SK-N-SH treated with all-trans-retinoic acid at 6 μM for 48 hours (cell line): ENCODE measurements around the gene THTPA.

Experiments
- ATAC-seq: fragments of 200-7000 bp; cut with Tn5 transposase; 3 replicates; pipeline ENCODE4 v1.9.1; 2020; ENCODE audit warnings: mild to moderate bottlenecking, moderate library complexity
- BACH2 ChIP-seq: fragments of 250-450 bp; sonication (Bioruptor Pico); IDR thresholded peaks from 2 replicates; pipeline ENCODE4 v1.9.0; 2021; ENCODE audit warnings: mild to moderate bottlenecking, borderline replicate concordance
- CSDC2 ChIP-seq: fragments of 250-450 bp; sonication (Bioruptor Pico); IDR thresholded peaks from 2 replicates; pipeline ENCODE4 v1.5.0; 2020; ENCODE audit warnings: mild to moderate bottlenecking, moderate library complexity
- ESRRG ChIP-seq: fragments of 250-450 bp; sonication (Bioruptor Pico); IDR thresholded peaks from 2 replicates; pipeline ENCODE4 v1.6.1; 2021; ENCODE audit warnings: mild to moderate bottlenecking
- GLIS3 ChIP-seq: fragments of 250-450 bp; sonication (Bioruptor Pico); IDR thresholded peaks from 2 replicates; pipeline ENCODE4 v1.5.0; 2020; ENCODE audit warnings: mild to moderate bottlenecking, moderate library complexity
- ISL1 ChIP-seq: fragments of 250-450 bp; sonication (Bioruptor Pico); IDR thresholded peaks from 2 replicates; pipeline ENCODE4 v2.1.2; 2022; ENCODE audit warnings: mild to moderate bottlenecking, moderate library complexity
- PPARA ChIP-seq: fragments of 250-450 bp; sonication (Bioruptor Pico); IDR thresholded peaks from 2 replicates; pipeline ENCODE4 v1.5.0; 2020; ENCODE audit warnings: mild to moderate bottlenecking, borderline replicate concordance
- TOX ChIP-seq: fragments of 250-450 bp; sonication (Bioruptor Pico); IDR thresholded peaks from 2 replicates; pipeline ENCODE4 v1.8.0; 2021; ENCODE audit warnings: mild to moderate bottlenecking, moderate library complexity, borderline replicate concordance
- ZC3H10 ChIP-seq: fragments of 250-450 bp; sonication (Bioruptor Pico); IDR thresholded peaks from 2 replicates; pipeline ENCODE4 v1.5.1; 2021; ENCODE audit warnings: mild to moderate bottlenecking, moderate library complexity
- ZFP3 ChIP-seq: fragments of 250-450 bp; sonication (Bioruptor Pico); IDR thresholded peaks from 2 replicates; pipeline ENCODE4 v1.5.0; 2020; ENCODE audit warnings: mild to moderate bottlenecking, moderate library complexity
- ZNF70 ChIP-seq: fragments of 450-650 bp; formaldehyde crosslinking; IDR thresholded peaks from 2 replicates; pipeline ENCODE4 v1.5.0; 2020; ENCODE audit warnings: mild to moderate bottlenecking, moderate library complexity
- ZNF8 ChIP-seq: fragments of 450-650 bp; formaldehyde crosslinking; IDR thresholded peaks from 2 replicates; pipeline ENCODE4 v1.5.0; 2020; ENCODE audit warnings: mild to moderate bottlenecking, moderate library complexity
- TF ChIP-seq, protein P1 (sequence below): fragments of 250-450 bp; sonication (Bioruptor Pico); IDR thresholded peaks from 2 replicates; pipeline ENCODE4 v1.5.0; 2020; ENCODE audit warnings: mild to moderate bottlenecking, moderate library complexity
- TF ChIP-seq, protein P2 (sequence below): fragments of 250-450 bp; sonication (Bioruptor Pico); IDR thresholded peaks from 2 replicates; pipeline ENCODE4 v1.5.1; 2020; ENCODE audit warnings: low read depth, mild to moderate bottlenecking, moderate library complexity
- TF ChIP-seq, protein P3 (sequence below): fragments of 250-450 bp; sonication (Bioruptor Pico); IDR thresholded peaks from 2 replicates; pipeline ENCODE4 v1.8.0; 2020; ENCODE audit warnings: mild to moderate bottlenecking, moderate library complexity, borderline replicate concordance
- TF ChIP-seq, protein P4 (sequence below): fragments of 250-450 bp; sonication (Bioruptor Pico); IDR thresholded peaks from 2 replicates; pipeline ENCODE4 v1.5.1; 2021; ENCODE audit warnings: mild to moderate bottlenecking, moderate library complexity
- TF ChIP-seq, protein P5 (sequence below): fragments of 250-450 bp; sonication (Bioruptor Pico); IDR thresholded peaks from 2 replicates; pipeline ENCODE4 v1.8.0; 2021; ENCODE audit warnings: low read depth, mild to moderate bottlenecking, moderate library complexity, borderline replicate concordance

The THTPA gene

DNA sequence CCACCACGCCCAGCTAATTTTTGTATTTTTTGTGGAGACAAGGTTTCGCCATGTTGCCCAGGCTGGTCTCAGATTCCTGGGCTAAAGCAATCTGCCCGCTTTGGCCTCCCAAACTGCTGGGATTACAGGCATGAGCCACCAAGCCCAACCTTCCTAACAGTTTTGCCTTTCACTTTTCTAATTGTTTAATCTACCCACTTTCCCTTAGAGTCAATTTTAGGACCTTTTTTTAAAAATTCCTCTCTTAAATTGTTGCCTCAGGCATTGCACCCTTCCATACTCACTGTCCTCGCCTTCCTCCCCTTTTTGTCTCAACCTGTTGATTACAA lies 16.0 kb upstream of the THTPA start:
- ATAC-seq: no peak

DNA sequence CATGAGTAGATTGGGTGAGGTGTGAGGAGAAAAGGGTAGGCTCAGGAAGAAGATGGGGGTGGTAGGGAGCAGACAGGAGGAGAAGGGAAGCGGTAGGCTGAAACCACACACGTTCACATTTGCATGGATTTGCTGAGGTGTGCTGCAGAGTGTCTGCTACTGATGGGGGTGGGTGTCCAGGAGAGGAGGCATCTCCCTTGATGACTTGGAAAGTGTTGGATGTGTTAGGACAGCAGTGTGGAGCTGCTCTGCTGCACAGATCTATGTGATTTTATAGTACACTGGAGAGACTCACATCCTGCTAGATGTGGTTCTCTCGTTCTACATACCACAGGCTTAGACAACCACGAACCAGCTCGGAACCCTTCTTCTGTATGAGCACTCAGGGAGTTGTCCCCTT lies 13.8 kb upstream of the THTPA start:
- TF ChIP-seq ZNF70 (CRISPR knock-in tag) (no peak), ZFP3 (CRISPR knock-in tag) (no peak), GLIS3 (no peak), BACH2 (CRISPR knock-in tag) (no peak), ZNF8 (CRISPR knock-in tag) (no peak), PPARA (CRISPR knock-in tag) (no peak), ESRRG (CRISPR knock-in tag) (no peak)
- TF ChIP-seq, protein P1, sequence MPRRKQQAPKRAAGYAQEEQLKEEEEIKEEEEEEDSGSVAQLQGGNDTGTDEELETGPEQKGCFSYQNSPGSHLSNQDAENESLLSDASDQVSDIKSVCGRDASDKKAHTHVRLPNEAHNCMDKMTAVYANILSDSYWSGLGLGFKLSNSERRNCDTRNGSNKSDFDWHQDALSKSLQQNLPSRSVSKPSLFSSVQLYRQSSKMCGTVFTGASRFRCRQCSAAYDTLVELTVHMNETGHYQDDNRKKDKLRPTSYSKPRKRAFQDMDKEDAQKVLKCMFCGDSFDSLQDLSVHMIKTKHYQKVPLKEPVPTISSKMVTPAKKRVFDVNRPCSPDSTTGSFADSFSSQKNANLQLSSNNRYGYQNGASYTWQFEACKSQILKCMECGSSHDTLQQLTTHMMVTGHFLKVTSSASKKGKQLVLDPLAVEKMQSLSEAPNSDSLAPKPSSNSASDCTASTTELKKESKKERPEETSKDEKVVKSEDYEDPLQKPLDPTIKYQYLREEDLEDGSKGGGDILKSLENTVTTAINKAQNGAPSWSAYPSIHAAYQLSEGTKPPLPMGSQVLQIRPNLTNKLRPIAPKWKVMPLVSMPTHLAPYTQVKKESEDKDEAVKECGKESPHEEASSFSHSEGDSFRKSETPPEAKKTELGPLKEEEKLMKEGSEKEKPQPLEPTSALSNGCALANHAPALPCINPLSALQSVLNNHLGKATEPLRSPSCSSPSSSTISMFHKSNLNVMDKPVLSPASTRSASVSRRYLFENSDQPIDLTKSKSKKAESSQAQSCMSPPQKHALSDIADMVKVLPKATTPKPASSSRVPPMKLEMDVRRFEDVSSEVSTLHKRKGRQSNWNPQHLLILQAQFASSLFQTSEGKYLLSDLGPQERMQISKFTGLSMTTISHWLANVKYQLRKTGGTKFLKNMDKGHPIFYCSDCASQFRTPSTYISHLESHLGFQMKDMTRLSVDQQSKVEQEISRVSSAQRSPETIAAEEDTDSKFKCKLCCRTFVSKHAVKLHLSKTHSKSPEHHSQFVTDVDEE (CRISPR knock-in tag): no peak
- TF ChIP-seq, protein P2, sequence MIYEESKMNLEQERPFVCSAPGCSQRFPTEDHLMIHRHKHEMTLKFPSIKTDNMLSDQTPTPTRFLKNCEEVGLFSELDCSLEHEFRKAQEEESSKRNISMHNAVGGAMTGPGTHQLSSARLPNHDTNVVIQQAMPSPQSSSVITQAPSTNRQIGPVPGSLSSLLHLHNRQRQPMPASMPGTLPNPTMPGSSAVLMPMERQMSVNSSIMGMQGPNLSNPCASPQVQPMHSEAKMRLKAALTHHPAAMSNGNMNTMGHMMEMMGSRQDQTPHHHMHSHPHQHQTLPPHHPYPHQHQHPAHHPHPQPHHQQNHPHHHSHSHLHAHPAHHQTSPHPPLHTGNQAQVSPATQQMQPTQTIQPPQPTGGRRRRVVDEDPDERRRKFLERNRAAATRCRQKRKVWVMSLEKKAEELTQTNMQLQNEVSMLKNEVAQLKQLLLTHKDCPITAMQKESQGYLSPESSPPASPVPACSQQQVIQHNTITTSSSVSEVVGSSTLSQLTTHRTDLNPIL (CRISPR knock-in tag): no peak
- TF ChIP-seq, protein P3, sequence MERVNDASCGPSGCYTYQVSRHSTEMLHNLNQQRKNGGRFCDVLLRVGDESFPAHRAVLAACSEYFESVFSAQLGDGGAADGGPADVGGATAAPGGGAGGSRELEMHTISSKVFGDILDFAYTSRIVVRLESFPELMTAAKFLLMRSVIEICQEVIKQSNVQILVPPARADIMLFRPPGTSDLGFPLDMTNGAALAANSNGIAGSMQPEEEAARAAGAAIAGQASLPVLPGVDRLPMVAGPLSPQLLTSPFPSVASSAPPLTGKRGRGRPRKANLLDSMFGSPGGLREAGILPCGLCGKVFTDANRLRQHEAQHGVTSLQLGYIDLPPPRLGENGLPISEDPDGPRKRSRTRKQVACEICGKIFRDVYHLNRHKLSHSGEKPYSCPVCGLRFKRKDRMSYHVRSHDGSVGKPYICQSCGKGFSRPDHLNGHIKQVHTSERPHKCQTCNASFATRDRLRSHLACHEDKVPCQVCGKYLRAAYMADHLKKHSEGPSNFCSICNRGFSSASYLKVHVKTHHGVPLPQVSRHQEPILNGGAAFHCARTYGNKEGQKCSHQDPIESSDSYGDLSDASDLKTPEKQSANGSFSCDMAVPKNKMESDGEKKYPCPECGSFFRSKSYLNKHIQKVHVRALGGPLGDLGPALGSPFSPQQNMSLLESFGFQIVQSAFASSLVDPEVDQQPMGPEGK (CRISPR knock-in tag): no peak
- no peak for ATAC-seq

More for the DNA sequence above, 16.0 kb upstream of the THTPA start:
- TF ChIP-seq CSDC2 (CRISPR knock-in tag) (no peak), ISL1 (no peak), ZC3H10 (CRISPR knock-in tag) (no peak)
- TF ChIP-seq, protein P3 (CRISPR knock-in tag): no peak
- TF ChIP-seq, protein P2 (CRISPR knock-in tag): no peak
- TF ChIP-seq, protein P4, sequence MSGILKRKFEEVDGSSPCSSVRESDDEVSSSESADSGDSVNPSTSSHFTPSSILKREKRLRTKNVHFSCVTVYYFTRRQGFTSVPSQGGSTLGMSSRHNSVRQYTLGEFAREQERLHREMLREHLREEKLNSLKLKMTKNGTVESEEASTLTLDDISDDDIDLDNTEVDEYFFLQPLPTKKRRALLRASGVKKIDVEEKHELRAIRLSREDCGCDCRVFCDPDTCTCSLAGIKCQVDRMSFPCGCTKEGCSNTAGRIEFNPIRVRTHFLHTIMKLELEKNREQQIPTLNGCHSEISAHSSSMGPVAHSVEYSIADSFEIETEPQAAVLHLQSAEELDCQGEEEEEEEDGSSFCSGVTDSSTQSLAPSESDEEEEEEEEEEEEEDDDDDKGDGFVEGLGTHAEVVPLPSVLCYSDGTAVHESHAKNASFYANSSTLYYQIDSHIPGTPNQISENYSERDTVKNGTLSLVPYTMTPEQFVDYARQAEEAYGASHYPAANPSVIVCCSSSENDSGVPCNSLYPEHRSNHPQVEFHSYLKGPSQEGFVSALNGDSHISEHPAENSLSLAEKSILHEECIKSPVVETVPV (CRISPR knock-in tag): no peak

DNA sequence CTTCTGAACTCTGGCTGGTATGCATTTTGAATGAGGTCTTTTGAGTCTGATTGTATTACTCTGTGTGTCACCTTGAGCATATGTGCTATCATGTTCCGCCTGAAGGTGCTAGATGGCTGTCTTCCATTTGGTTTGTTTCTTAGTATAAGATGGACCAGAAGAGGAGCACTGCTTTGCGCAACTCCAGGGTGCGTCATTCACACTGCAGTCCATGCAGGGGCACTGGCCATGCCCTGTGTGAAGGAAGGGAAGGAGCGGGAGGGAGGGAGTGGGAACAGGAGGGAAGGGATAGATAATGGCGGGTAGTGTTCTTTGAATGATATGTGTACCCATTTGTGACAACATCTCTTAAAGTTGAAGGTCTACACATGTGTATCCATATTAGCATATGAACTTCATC lies 12.7 kb upstream of the THTPA start:
- ATAC-seq: no peak

More for the DNA sequence above, 12.7 kb upstream of the THTPA start:
- TF ChIP-seq, protein P5, sequence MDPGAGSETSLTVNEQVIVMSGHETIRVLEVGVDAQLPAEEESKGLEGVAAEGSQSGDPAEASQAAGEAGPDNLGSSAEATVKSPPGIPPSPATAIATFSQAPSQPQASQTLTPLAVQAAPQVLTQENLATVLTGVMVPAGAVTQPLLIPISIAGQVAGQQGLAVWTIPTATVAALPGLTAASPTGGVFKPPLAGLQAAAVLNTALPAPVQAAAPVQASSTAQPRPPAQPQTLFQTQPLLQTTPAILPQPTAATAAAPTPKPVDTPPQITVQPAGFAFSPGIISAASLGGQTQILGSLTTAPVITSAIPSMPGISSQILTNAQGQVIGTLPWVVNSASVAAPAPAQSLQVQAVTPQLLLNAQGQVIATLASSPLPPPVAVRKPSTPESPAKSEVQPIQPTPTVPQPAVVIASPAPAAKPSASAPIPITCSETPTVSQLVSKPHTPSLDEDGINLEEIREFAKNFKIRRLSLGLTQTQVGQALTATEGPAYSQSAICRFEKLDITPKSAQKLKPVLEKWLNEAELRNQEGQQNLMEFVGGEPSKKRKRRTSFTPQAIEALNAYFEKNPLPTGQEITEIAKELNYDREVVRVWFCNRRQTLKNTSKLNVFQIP (CRISPR knock-in tag): no peak
- no peak for TF ChIP-seq TOX (CRISPR knock-in tag)
